Measurements from ENCODE around the gene LAT. TPM values are rescaled to one million over a fixed set of nuclear protein-coding genes. Genes with fewer than 3 reads are reported as not detected.

Gene LAT
- total and polyA plus RNA-seq, 2 of the 13 experiments (the other 11 are each of a cell fraction or from before 2014, with no cell fraction given), result 2.0 to 3.0 TPM

Other genes starting within 250 kb of the LAT start
- gene NPIPB9, start 233.3 kb upstream of the LAT start, total RNA-seq (2016; rRNA removed; fragmentation: Illumina TruSeq; extraction: Trizol), result 0.29 and 1.0 TPM in 2 replicates
- gene NPIPB9, start 233.3 kb upstream of the LAT start, polyA plus RNA-seq (2011; rRNA removed), result 0.52 and 0.77 TPM in 2 replicates
- 40.8 and 48.4 TPM in 2 replicates for gene ATXN2L, start 162.1 kb upstream of the LAT start, total RNA-seq (2016; rRNA removed; fragmentation: Illumina TruSeq; extraction: Trizol)
- gene ATXN2L, start 162.1 kb upstream of the LAT start, polyA plus RNA-seq (2011; rRNA removed), result 55.1 and 63.9 TPM in 2 replicates
- gene TUFM, start 138.7 kb upstream of the LAT start, total RNA-seq (2016; rRNA removed; fragmentation: Illumina TruSeq; extraction: Trizol), result 138 and 298 TPM in 2 replicates
- 189 and 206 TPM in 2 replicates for gene TUFM, start 138.7 kb upstream of the LAT start, polyA plus RNA-seq (2011; rRNA removed)
- 15.6 and 23.3 TPM in 2 replicates for gene SH2B1, start 121.2 kb upstream of the LAT start, total RNA-seq (2016; rRNA removed; fragmentation: Illumina TruSeq; extraction: Trizol)
- gene SH2B1, start 121.2 kb upstream of the LAT start, polyA plus RNA-seq (2011; rRNA removed), result 30.8 and 40.2 TPM in 2 replicates
- 0.70 and 3.2 TPM in 2 replicates for gene ATP2A1, start 106.6 kb upstream of the LAT start, total RNA-seq (2016; rRNA removed; fragmentation: Illumina TruSeq; extraction: Trizol)
- 12.5 and 16.4 TPM in 2 replicates for gene ATP2A1, start 106.6 kb upstream of the LAT start, polyA plus RNA-seq (2011; rRNA removed)
- gene RABEP2, start 59.8 kb upstream of the LAT start, total RNA-seq (2016; rRNA removed; fragmentation: Illumina TruSeq; extraction: Trizol), result 16.1 and 18.4 TPM in 2 replicates
- 10.8 and 12.4 TPM in 2 replicates for gene RABEP2, start 59.8 kb upstream of the LAT start, polyA plus RNA-seq (2011; rRNA removed)
- 0.48 and 0.55 TPM in 2 replicates for gene CD19, start 53.1 kb upstream of the LAT start, total RNA-seq (2016; rRNA removed; fragmentation: Illumina TruSeq; extraction: Trizol)
- gene CD19, start 53.1 kb upstream of the LAT start, polyA plus RNA-seq (2011; rRNA removed), result 1.1 and 1.2 TPM in 2 replicates
- 18.2 and 32.1 TPM in 2 replicates for gene NFATC2IP, start 34.1 kb upstream of the LAT start, total RNA-seq (2016; rRNA removed; fragmentation: Illumina TruSeq; extraction: Trizol)
- 46.6 and 48.5 TPM in 2 replicates for gene NFATC2IP, start 34.1 kb upstream of the LAT start, polyA plus RNA-seq (2011; rRNA removed)
- gene SPNS1, start 10.3 kb upstream of the LAT start, total RNA-seq (2016; rRNA removed; fragmentation: Illumina TruSeq; extraction: Trizol), result 18.3 and 38.8 TPM in 2 replicates
- gene SPNS1, start 10.3 kb upstream of the LAT start, polyA plus RNA-seq (2011; rRNA removed), result 24.3 and 25.6 TPM in 2 replicates

Measured in HepG2 (cell line).